Endothelial cell of umbilical vein (primary cell): Measurements from ENCODE around the gene TRERF1. TPM values are rescaled to one million over a fixed set of nuclear protein-coding genes. Genes with fewer than 3 reads are reported as not detected.

Experiments
- BruUV-seq: library from RNA; stranded (reverse); fragments of 400-500 nt; replicated peaks from 2 replicates; lab custom pipeline; 2021; lab: Mats Ljungman, UMichigan
- CTCF ChIA-PET: fragments of 300-600, 350-600 bp; sonication (Branson Sonifier 250); formaldehyde crosslinking; loops from one replicate; lab custom pipeline; 2021; ENCODE audit warnings: antibody characterized with exemption, inconsistent platforms; lab: Charles Lee
- POLR2A ChIA-PET: fragments of 300-600, 350-600 bp; sonication (Branson Sonifier 250); formaldehyde crosslinking; loops from one replicate; lab custom pipeline; 2021; ENCODE audit warnings: antibody characterized with exemption, inconsistent platforms; lab: Charles Lee
- DNase-seq: peaks from one replicate; pipeline ENCODE4 v3.0.0-alpha.2; 2011; ENCODE audit warnings: low read depth, low spot score
- FAIRE-seq: peaks from 2 replicates; lab custom pipeline; 2011; peaks lifted over from hg19 to GRCh38; lab: Jason Lieb, UNC
- H2AFZ ChIP-seq: 2 replicates; pipeline ENCODE4 v1.6.0; 2012; ENCODE audit warnings: low read depth, low read length, control low read depth, inconsistent platforms
- H3K27ac ChIP-seq: 2 replicates; pipeline ENCODE4 v1.5.1; 2011; ENCODE audit warnings: low read depth, mild to moderate bottlenecking, control low read depth, low read length, moderate library complexity; ENCODE audit not compliant: insufficient read depth
- H3K27me3 ChIP-seq, 2 experiments: 2 replicates each; pipeline versions ENCODE4 v1.6.0 to v1.6.1; 2011; ENCODE audit warnings: low read length in 2 of 2, mixed read lengths in 1 of 2; ENCODE audit not compliant: control insufficient read depth in 2 of 2, insufficient read depth in 2 of 2
- H3K36me3 ChIP-seq, 2 experiments: 2 replicates in 1 of 2; 3 replicates in 1 of 2; pipeline ENCODE4 v1.5.1; 2011; ENCODE audit warnings: low read length in 2 of 2, mild to moderate bottlenecking in 1 of 2, moderate library complexity in 1 of 2; ENCODE audit not compliant: control insufficient read depth in 2 of 2, insufficient read depth in 2 of 2; ENCODE audit errors: extremely low read depth in 1 of 2
- H3K4me1 ChIP-seq: 3 replicates; pipeline ENCODE4 v1.5.1; 2011; ENCODE audit warnings: mild to moderate bottlenecking, low read length; ENCODE audit not compliant: control insufficient read depth, insufficient read depth; ENCODE audit errors: extremely low read depth
- H3K4me2 ChIP-seq: 2 replicates; pipeline ENCODE4 v1.6.1; 2011; ENCODE audit warnings: low read length, control low read depth, mixed read lengths; ENCODE audit not compliant: insufficient read depth
- H3K4me3 ChIP-seq, 3 experiments: fragments of 200-600 bp in 1 of 3; sonication (generic), shearing (Covaris generic) in 1 of 3; replicated peaks in 1 of 3; 2 replicates each; pipeline ENCODE4 v1.5.1; 2011 to 2016; ENCODE audit warnings: control low read depth in 3 of 3, low read length in 3 of 3, mild to moderate bottlenecking in 2 of 3, inconsistent platforms in 1 of 3, low read depth in 1 of 3, moderate library complexity in 1 of 3; ENCODE audit not compliant: insufficient read depth in 1 of 3
- H3K79me2 ChIP-seq: 2 replicates; pipeline ENCODE4 v1.6.0; 2012; ENCODE audit warnings: low read length, inconsistent platforms; ENCODE audit not compliant: control insufficient read depth, insufficient read depth
- H3K9ac ChIP-seq: replicated peaks from 2 replicates; pipeline ENCODE3; 2011; ENCODE audit warnings: low read length, control low read depth; ENCODE audit not compliant: insufficient read depth; ENCODE audit errors: extremely low read depth
- H3K9me1 ChIP-seq: replicated peaks from 3 replicates; pipeline ENCODE4 v1.6.0; 2011; ENCODE audit warnings: mild to moderate bottlenecking, low read length; ENCODE audit not compliant: control insufficient read depth, insufficient read depth; ENCODE audit errors: extremely low read depth
- H3K9me3 ChIP-seq: replicated peaks from 2 replicates; pipeline ENCODE4 v1.5.1; 2012; ENCODE audit warnings: low read length, inconsistent platforms; ENCODE audit not compliant: control insufficient read depth, insufficient read depth
- H4K20me1 ChIP-seq: replicated peaks from 2 replicates; pipeline ENCODE3; 2011; ENCODE audit warnings: mild to moderate bottlenecking, low read length; ENCODE audit not compliant: control insufficient read depth, insufficient read depth; ENCODE audit errors: extremely low read depth
- CTCF ChIP-seq, 2 donors: IDR thresholded peaks; 1 replicate in 1 of 2; 2 replicates in 1 of 2; pipeline ENCODE4 v1.5.1; 2011; ENCODE audit warnings: low read length in 2 of 2, mild to moderate bottlenecking in 2 of 2, moderate library complexity in 2 of 2, control low read depth in 1 of 2, inconsistent platforms in 1 of 2, low read depth in 1 of 2; ENCODE audit not compliant: insufficient read depth in 1 of 2; ENCODE audit errors: extremely low read depth in 1 of 2
- EZH2 ChIP-seq: IDR thresholded peaks from 2 replicates; pipeline ENCODE4 v1.6.1; 2012; ENCODE audit warnings: borderline replicate concordance, low read depth, mild to moderate bottlenecking, moderate library complexity, low read length, inconsistent platforms; ENCODE audit not compliant: severe bottlenecking
- FOS ChIP-seq: IDR thresholded peaks from 2 replicates; pipeline ENCODE4 v1.6.1; 2011; ENCODE audit warnings: mild to moderate bottlenecking, low read length, moderate library complexity, borderline replicate concordance; ENCODE audit not compliant: insufficient read depth
- GATA2 ChIP-seq: IDR thresholded peaks from 2 replicates; pipeline ENCODE4 v1.7.0; 2011; ENCODE audit warnings: low read depth, mild to moderate bottlenecking, moderate library complexity, mixed read lengths, low read length; ENCODE audit not compliant: insufficient read length, insufficient read depth
- JUN ChIP-seq: IDR thresholded peaks from 2 replicates; pipeline ENCODE4 v1.6.1; 2011; ENCODE audit warnings: borderline replicate concordance, low read depth; ENCODE audit not compliant: insufficient read length, insufficient read depth
- MYC ChIP-seq: IDR thresholded peaks from one replicate; pipeline ENCODE4 v1.6.1; 2011; ENCODE audit warnings: mild to moderate bottlenecking, low read depth, low read length
- POLR2A ChIP-seq: IDR thresholded peaks from 2 replicates; pipeline ENCODE4 v1.6.1; 2012; ENCODE audit warnings: low read depth, mild to moderate bottlenecking, control low read depth, low read length
- POLR2AphosphoS5 ChIP-seq: IDR thresholded peaks from 2 replicates; pipeline ENCODE4 v1.6.1; 2012; ENCODE audit warnings: low read depth, mild to moderate bottlenecking, control low read depth, low read length, moderate library complexity; ENCODE audit not compliant: insufficient read depth
- dilution Hi-C: fragments of 300-500 bp; cut with MboI; formaldehyde crosslinking; loops from one replicate; pipeline ENCODE4 v1.15.0; 2019; ENCODE audit warnings: low sequenced_read_pairs; ENCODE audit not compliant: extremely low pct_ligation_motif_present
- intact Hi-C: fragments of 100-400 bp; cut with micrococcal nuclease; formaldehyde crosslinking; loops from one replicate; pipeline ENCODE4 v1.10.0; 2022
- polyA plus RNA-seq, 4 experiments: library from polyadenylated mRNA; depleted of rRNA in 3 of 4; stranded (reverse) in 3 of 4; unstranded in 1 of 4; fragments of >200 nt; gene quantifications; 2 replicates each; pipeline versions ENCODE4 v1.2.1 to v1.2.3, GENCODE V29; 2011 to 2012; ENCODE audit warnings: missing spikeins in 1 of 4
- total RNA-seq: library from RNA; stranded (reverse); gene quantifications from 2 replicates; pipeline ENCODE4 v1.2.3, GENCODE V29; 2021
- TF ChIP-seq, protein P1 (sequence below): IDR thresholded peaks from 2 replicates; pipeline ENCODE4 v1.6.1; 2011; ENCODE audit not compliant: insufficient read depth, insufficient read length

TRERF1 gene
- total and polyA plus RNA-seq, 2 donors (not counting 3 experiments of a cell fraction or from before 2014, with no cell fraction given) = 0.73 to 5.5 TPM

DNA sequence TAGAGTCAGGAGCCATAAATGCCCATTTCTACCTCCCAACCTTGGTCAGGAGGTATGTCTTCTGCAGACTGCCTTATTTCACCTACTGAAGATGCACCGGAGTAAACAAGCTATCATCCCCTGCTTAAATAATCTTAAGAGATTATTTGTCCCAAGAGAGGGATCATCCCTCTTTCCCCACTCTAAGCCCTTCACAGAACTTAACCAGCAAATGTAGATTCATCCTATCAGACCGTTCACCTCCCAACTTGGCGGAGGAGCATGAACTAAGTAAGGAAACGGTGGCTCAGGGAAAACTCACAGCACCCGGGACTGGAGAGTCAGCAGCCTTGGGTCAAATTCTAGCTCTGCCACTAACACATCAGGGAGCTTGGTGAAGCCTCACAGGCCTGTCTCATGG, 115.3 kb downstream of the TRERF1 start:
- TF ChIP-seq, protein P1, sequence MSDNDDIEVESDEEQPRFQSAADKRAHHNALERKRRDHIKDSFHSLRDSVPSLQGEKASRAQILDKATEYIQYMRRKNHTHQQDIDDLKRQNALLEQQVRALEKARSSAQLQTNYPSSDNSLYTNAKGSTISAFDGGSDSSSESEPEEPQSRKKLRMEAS = no peak
- TF ChIP-seq POLR2AphosphoS5 (no peak), GATA2 (no peak), POLR2A (no peak), EZH2 (no peak), FOS (no peak), JUN (no peak), CTCF (IDR thresholded peaks at IDR 0.05; ENCODE audit: extremely low read depth in 1 of 2, insufficient read depth in 1 of 2, low read depth in 1 of 2, low read length in 2 of 2) (no peak), MYC (no peak)
- H3K4me2 ChIP-seq = no peak overlapping the region
- intact Hi-C loops = no loop called here
- no peaks in the 10 kb centered on the region for H3K27me3 ChIP-seq
- FAIRE-seq (no peak), DNase-seq (no peak)
- no peaks in the 10 kb centered on the region for H3K9me1 ChIP-seq
- dilution Hi-C loops = no loop called here
- H3K27ac ChIP-seq = no peak overlapping the region
- H2AFZ ChIP-seq = no peak overlapping the region
- CTCF ChIA-PET = interaction anchor here (1.0 kb wide), 1 partner anchor 211 kb away, joined by 3 read pairs; no protein-coding TSS in a partner anchor
- H4K20me1 ChIP-seq = no peaks in the 10 kb centered on the region
- no TSS peak for BruUV-seq
- H3K9me3 ChIP-seq = no peaks in the 10 kb centered on the region
- H3K4me3 ChIP-seq = no peak overlapping the region
- peaks cover 18% of the 10 kb centered on the region for H3K4me1 ChIP-seq
- POLR2A ChIA-PET = no interaction called here
- no peaks in the 10 kb centered on the region for H3K36me3 ChIP-seq
- no peak overlapping the region for H3K9ac ChIP-seq
- no peaks in the 10 kb centered on the region for H3K79me2 ChIP-seq
